ENCODE results near the gene SLC6A2.
A peak's percentile ranks its signal among the peaks of the same experiment; 100 is the strongest.

Gene SLC6A2

DNA sequence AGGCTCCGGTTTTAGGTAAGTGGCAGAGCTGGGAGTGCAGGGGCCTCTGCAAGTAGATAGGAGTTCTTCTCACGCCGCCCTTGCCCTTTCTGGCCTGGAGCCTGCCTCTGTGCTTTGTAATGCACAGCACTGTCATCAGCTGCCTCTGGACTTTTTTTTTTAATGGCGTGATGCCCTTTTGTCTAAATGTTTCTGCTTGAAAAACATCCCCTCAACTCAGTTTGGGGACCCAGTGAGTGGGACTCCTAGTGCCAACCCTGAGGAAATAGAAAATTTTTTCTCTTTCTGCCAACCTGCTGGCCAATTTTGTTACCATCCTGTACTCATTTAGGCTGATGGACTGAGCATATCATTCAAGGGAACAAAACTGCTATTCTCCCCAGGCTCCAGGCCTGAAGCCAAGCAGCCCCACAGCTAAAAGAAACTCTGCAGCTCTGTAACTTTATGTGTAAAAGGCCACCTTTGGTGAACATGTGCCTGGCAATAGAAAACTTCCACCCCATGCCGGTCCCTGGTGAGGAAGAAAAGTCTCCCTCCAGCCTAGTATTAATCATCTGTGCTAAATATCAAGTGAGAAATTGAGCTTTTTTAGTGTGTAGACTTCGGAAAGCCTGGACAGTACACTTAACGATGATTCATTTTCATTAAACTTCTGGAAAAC is 22.5 kb downstream of the SLC6A2 start:
- DNase-seq = no peak

DNA sequence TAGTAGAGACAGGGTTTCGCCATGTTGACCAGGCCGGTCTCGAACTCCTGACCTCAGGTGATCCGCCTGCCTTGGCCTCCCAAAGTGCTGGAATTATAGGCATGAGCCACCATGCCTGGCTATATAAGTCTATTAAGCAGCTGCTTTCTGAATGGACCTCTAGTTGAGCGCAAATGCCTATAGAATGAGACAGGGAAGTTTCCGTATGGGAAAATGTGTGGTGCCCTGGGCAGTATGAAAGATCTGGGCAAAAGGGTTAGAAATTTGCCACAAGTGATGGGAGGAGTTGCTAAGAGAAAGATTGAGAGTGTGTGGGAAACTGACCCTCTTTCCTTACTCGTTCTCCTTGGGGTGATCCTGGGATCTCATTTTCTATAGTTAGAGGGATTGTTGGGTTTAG is 26.3 kb downstream of the SLC6A2 start:
- no peak for DNase-seq

DNA sequence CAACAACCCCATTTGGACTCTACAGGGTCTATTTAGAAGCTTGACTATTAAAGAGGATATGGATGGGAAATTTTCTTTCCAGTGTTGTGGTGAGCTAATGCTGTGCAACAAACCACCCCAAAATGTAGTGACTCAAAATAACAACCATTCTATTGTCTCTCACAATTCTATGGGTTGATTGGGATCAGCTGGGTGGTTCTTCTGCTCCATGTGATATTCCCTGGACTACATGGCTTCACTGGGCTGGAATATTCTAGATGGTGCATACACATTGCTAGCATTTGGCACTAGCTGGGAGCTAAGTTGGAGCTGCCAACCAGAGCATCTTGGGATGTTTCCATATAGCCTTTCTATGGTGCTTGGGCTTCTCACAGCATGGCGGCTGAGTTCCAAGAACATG is 30.2 kb downstream of the SLC6A2 start:
- no peak for DNase-seq

DNA sequence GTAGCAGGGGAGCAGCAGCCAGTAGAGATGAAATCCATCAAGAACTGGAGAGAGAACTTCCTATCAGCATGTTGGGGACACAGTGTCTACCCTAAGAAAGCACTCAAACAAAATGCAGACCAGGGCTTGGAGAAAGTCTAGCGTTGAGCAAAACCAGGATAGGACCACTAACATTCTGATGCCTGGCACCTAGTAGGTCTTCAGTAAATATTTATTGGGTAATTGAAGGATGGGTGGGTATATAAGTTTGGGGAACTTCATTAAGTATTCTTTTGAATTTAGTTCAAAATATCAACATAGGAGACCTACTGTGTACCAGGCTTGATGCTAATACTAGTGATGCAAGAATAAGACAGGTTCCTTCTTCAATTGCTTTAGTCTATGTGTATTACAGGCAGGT is 30.9 kb downstream of the SLC6A2 start:
- DNase-seq = no peak

DNA sequence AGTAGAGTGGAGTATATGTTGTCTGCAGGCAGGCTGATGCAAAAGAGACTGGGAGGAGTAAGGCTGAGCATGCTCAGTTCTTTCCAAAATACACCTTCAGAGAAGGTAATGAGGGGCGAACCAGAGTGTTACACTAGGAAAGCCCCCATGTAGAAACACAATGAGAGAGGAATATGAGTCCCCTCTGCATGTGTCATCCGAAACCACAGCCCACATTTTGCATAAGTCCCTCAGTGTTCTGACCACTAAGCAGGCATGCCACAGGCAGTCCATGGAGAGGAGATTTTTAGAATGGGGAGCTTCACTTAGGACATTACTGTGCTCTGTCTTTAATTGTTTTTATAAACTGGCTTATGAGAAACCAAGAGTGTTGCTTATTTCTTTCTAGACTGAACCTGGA is 32.0 kb downstream of the SLC6A2 start:
- no peak for DNase-seq

DNA sequence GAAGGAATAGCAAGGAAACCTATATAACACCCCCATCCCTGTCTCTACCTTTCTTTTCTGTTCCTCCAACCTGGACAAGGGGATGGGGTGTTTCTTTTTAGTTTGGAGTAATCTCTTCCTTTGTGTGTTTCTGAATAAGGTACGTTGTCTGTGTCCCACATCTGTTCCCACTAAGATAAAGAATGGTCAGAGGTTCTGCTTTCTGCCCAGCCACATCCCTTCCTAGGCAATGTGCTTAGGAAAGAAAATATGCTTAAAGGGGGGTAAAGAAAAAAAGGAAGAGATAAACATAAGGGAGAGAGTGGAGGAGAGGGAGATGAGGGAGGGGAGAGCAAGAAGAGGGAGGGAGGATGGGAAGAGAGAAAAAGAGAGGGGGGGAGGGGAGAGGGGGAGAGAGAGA is 35.1 kb downstream of the SLC6A2 start:
- no peak for DNase-seq

DNA sequence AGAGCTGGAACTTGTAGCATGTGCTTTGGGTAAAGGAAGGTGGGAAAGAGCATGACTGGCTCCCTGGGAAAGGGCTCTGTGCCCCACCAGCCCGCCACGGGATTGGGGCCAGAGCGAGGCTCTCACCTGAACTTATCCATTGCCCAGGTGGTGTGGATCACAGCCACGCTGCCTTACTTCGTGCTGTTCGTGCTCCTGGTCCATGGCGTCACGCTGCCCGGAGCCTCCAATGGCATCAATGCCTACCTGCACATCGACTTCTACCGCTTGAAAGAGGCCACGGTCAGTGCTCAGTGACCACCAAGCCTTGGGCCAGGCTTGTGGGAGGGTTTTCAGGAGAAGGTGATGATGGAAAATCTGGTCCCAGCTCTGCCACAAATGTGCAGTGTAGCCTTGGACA is 36.0 kb downstream of the SLC6A2 start:
- DNase-seq = no peak

DNA sequence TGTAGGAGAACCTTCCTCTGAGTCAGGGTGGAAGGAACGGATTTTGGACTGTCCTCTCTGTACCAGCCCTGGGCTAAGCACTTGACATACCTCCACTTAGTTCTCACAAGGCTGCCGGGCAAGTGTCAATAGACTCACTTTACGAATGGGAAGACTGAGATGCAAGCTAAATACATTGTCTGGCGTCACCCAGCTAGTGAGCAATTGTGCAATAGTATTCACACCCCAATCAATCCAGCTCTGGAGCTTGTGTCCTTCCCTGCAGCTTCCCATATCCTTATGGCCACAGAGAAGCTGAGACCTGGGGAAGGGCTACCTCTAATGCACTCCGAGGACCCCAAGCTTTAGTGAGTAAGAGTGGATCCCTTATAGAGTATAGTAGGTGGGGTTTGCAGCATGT is 39.8 kb downstream of the SLC6A2 start:
- no peak for DNase-seq

DNA sequence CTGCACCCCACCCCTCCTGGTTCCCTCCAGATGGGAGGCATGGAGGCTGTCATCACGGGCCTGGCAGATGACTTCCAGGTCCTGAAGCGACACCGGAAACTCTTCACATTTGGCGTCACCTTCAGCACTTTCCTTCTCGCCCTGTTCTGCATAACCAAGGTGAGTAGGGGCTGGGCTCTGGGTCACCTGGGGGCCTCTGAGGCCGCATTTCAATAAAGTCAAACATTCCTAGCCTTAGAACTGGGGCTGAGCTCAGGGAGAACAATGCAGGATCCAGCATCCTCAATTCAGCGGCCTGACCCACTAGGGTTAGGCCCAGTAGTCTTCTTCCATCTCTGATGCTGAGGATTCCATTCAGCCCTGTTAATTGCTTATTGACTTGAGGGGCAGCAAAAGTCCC is 42.1 kb downstream of the SLC6A2 start:
- DNase-seq = no peak

DNA sequence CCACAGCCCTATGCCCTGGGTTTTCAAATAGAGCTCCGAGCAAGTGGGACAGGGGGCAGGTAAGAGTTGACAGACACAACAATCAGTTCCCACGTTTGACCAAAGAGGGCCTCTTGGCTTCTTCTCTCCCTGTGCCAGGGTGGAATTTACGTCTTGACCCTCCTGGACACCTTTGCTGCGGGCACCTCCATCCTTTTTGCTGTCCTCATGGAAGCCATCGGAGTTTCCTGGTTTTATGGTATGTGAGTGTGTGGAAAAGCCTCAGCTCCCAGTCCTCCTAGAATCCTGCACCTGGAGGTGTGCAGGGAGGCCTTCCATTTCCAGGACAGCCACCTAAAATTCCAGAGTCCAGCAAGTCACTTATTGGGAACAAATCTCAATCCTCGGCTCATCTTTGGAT is 42.5 kb downstream of the SLC6A2 start:
- DNase-seq = no peak

DNA sequence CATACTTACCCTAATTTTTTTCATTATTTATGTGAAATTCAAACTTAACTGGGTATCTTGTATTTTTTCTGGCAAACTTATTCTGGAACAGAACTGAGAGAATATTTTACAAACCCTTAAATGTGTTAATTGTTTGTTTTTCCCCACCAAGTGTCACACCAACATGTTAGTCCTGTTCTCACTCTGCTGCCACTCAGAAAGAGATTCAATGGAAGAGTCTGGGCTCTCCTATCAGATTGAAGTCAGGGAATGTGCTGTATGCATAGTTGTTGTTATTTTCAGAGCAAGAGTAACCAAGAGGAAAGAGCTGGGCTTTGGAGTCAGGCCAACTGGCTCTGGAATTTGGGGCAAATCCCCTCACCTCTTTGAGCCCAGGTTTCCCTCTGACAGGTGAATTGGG is 43.2 kb downstream of the SLC6A2 start:
- DNase-seq = no peak

DNA sequence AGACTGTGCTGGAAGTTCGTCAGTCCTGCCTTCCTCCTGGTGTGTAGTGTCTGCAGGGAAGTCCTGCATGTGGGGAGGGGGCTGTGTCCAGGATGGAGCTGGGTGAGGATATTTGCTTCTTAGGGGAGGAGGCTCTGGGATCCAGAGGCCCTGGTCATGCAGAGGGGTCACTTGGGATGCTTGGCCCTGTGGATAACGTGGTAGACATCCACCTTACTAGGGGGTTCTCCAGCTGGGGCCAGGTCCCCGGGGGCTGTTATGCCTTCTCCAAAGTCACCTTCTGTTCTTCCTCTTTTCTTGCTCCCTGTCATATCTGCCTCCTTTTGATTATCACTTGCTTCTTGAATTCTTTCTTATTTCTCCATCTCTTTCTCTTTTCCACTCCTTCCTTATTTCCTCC is 43.8 kb downstream of the SLC6A2 start:
- no peak for DNase-seq

DNA sequence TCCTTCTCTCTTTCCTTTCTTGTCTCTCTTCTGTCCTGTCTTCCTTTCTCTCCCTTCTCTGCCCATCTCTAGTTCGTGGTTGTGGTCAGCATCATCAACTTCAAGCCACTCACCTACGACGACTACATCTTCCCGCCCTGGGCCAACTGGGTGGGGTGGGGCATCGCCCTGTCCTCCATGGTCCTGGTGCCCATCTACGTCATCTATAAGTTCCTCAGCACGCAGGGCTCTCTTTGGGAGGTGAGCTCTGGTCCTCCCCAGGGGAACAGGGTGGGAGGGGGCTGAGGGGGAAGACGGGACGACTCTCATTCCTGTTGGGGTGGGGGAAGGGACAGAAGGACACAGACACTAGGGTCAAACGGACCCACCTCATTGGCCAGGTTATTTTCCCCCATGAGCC is 44.3 kb downstream of the SLC6A2 start:
- no peak for DNase-seq

DNA sequence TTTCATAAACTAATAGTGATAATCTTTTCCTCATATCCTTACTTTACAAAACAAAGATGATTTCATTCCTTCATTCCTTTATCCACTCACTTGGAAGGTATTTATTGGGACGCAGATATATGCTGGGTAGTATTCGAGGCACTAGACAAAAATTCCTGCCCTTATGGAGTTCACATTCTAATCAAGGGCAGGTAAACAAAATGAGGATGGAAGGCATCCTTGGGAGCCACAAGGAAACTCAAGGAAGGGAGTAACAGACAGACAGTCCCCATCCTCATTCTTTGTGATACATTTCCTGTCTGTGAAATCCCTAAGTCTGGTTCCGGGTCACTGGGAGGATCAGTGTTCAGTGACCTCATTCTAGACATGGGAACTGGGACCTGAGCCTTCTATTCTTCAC is 45.2 kb downstream of the SLC6A2 start:
- DNase-seq = no peak

DNA sequence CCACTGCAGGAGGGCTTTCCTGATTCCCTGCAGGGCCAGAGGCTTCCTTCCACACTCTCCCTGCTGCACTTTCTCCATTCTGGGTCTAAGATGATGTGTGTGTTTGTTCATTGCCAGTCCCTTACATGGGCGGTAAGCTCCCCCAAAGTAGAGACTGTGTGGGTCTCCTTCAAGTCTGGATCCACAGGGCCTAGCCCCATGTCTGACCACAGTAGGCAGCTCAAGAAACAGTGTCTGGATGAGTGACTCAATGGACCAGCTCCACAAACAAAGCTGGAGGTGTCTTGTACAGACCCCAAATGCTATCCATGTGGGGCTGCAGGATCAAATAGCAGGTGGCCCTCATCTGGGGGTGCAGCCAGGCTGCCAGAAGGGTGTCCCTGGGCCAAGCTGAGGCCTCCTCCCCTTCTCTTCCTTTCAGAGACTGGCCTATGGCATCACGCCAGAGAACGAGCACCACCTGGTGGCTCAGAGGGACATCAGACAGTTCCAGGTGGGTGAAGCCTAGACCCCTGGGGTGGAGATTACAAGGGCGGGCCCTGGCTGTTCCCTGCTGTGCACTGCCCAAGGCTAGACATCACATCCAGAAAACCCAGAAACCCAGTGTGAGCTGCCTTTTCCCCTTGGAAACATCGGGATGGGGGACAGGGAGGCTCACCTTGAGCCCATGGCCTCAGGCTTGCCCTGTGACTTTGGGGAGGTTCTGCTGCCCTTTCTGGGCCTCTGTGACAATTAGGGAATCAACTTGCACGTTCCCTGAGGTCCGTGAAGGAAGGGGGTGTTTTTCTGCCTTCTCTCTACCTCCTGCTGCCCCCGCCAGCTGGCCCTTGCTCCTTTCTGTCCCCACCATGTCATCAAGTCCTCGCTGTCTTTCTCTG is 45.9 kb downstream of the SLC6A2 start:
- DNase-seq = peak; percentile 61

DNA sequence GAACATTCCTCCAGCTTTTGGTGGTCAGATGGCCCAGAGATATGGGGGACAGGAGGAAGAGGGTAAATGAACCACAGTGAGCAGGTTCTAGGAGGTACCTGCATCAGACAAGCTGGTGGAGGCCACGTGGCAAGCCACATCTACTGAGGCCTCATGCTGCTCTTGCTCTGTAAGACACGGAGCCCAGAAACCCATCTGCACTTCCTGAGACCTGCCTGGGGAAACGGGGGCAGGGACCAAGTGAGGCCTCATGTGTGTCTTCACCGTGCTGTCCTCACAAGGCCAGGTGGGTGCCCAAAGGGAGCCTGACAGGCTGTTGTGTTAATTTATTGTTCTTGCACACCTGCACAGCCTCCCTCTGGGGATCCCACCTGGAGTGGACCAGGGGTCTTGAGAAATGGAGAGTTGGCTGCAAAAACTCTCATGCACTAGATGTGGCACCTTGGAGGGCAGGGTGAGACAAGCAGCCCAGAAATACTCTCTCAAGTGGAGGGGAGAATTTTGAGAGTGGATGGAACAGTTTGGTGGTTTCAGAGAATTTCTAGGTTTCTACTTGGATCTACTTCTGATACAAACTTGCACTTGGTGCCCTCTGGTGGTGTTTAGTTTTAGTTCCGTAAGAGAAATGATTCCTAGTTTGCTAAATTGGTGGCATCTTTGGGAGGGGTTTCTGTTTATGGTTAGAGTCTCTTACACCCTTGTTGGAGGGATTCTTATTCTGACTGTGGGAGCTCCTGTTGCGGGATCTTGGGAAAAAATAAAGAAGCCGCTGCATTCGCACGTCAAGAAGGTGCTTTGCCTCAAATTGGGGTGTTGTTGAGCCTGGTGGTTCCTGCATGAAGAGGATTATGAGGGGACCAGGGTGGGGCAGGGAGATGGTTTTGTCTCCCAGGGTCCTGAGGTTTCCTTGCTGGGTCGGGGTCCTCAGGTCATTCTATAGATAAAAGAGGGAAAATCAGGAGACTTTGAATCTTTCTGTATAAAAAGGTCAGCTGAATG is 47.5 kb downstream of the SLC6A2 start:
- DNase-seq = peak; percentile 40

DNA sequence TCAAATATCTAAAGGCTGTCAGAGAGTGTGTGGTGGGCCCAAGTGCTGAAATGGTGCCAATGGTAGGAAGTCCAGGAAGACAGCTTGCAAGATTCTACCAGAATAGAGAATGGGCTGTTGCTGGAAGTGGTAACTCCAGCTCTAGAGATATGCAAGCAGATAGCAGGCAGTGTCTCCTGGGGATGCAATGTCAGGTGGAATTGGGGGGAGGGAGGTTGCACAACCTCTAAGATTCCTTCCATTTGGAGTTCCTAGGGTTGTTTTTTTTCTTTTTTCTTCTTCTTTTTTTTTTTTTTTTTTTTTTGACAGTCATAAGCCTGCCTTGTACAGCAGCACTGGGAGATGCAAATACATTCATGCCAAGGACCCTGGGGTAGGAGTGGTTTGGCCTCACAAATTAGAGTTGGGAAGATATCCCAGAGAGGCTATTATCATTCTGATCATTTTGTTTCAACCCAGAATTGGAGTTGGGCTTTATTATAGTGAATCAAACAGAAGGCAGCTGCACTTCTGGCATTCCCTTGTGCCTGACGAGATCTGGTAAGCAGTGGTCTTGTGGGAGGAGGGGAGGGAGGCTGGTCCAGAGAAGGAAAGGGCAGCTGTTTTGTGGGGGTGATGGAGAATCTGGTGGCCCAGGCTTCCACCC is 51.1 kb downstream of the SLC6A2 start:
- no peak for DNase-seq

DNA sequence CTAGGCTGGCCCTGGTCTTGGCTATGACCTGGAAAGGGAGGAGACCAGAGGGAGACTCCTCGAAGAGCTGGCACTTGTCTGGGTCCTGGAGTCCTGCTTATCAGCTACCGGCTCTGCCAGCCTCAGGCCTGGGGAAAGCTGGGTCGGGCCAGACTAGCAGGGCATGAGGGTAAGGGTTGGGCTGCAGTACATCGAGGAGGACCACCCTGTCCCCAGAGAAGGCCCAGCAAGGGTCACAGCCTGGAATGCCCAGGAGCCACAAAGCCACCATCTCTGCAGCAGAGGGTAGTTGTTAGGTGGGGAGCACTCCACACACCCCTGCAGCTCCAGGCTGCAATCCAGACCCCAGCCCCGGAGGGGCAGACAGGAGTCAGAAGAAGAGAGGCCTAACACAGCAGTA is 54.0 kb downstream of the SLC6A2 start:
- no peak for DNase-seq

DNA sequence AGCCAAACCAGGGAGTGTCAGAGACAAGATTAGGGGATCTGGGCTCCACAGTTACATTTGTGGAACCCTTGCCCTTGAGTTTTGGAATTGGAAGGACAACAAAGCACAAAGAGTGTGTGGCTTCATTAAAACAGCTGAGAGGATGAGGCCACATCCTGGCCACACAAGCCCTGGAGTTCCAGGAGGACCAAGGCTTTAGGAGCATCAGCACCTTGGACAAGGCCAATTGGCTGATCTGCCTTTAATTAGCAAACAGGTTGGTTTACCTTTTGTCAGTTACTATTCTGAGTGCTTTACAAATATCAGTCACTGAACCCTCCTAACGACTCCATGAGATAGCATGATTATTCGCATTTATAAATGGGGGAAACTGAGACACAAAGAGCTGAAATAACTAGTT is 54.7 kb downstream of the SLC6A2 start:
- DNase-seq = no peak

DNA sequence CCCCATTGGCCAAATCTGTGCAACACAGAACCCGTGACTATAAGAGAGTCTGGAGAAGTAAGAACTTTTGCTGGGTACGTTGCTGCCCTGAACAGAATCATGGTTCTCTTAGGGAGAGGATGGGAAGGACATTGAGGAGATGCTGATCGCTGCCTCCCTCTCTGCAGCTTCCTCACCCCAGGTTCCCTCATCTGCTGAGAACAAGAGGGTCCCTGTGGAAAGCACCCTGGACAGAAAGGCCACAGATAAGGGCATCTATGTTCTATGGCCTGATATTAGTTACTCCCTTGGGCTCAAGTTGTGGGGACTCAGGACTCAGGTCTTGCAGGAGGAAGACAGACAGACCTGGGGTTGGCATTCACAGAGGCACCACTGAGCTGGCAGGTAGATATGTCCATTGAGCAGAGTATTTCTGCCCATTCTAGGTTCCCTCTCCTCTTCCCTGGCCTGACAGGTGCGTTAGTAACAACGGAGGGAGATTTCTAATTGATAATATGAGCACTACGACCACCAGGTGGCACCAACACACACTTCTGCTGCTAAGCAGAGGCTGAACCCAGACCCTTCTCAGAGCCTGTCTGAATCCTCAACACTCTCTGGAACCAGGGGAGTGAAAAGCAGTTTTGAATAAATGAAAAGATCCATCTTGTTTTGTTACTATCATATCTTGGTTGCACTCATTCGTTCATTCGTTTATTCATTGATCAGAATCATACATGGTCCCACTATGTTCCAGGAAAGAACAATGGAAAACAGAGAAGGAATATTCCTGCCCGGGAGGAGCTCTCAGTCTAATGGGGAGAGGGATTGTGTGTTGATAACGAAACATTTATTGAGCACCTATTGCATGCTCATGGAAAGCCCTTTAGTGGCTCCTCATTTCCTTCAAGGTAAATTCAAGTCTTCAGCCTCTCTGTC is 56.4 kb downstream of the SLC6A2 start:
- peak; percentile 66 for DNase-seq

DNA sequence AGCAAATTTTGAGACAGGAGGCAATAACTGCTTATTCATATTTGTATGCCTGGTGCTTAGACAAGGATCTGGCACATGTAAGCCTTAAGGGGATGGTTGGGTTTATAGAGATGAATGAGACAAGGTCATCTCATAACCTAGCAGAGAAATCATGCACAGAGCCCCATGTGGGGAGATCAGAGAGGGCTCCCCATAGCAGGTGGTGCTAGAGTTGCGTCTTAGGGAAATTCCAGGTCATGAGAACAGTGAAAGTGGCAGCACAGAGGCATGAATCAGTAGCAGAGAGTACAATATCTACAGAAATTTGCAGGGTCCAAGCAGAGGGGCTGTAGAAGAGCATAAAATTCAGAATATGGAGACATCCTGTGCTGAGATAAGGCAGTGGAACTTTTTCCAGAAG is 57.3 kb downstream of the SLC6A2 start:
- no peak for DNase-seq

DNA sequence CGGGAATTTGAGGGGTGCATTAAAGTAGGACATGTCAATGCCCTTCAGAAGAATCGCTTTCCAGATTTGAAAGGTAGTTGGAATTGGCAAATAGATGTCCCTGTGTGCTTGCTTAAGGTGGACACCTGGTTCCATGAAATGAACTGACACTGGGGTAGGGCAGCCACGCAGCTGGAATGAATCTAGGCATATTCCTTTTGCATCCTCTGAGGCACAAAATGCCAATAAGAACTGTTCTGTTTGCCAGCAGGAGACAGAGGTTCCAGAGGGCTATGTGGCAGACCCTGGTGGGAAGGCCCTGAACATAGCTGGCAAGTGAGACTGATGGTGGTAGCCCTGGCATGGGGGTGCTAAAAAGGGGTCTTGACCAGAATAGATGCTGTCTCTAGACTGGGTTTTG is 61.5 kb downstream of the SLC6A2 start:
- DNase-seq = no peak
